ENCODE results near the gene CYP4V2.

DNA sequence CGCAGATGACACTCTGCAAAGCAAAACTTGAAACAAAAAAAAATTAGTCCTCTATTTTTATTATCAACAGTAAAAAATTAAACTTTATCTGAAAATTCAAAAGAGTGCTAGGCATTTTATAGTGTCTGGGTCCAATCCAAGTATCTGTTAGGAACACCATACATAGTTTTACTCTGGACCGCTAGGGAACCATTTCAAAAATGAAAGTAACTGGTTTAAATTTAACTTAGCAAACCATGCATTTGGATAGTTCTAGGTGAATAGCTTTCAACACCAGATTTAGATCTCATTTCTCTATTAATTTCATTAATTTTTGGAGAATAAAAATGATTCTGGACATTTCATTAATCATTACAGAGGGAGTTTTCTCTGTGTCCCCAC, 37.1 kb downstream of the CYP4V2 start:
- TF ChIP-seq CTCF (IDR thresholded peaks at IDR 0.05) (no peak), POLR2AphosphoS5 (IDR thresholded peaks at IDR 0.05) (no peak)

All from transverse colon (tissue), 4 donors.